ENCODE measurements around the gene PLK3. TPM values are rescaled to one million over a fixed set of nuclear protein-coding genes. Genes with fewer than 3 reads are reported as not detected.
"Not testable (repeated sequence)": the region's sequence is repeated elsewhere in the genome, so short reads cannot be mapped to it uniquely, and the experiment has no call there.

Gene PLK3
- total RNA-seq, 4 donors from 2014 or later: 7.4 to 18.4 (median 13.6) TPM

DNA sequence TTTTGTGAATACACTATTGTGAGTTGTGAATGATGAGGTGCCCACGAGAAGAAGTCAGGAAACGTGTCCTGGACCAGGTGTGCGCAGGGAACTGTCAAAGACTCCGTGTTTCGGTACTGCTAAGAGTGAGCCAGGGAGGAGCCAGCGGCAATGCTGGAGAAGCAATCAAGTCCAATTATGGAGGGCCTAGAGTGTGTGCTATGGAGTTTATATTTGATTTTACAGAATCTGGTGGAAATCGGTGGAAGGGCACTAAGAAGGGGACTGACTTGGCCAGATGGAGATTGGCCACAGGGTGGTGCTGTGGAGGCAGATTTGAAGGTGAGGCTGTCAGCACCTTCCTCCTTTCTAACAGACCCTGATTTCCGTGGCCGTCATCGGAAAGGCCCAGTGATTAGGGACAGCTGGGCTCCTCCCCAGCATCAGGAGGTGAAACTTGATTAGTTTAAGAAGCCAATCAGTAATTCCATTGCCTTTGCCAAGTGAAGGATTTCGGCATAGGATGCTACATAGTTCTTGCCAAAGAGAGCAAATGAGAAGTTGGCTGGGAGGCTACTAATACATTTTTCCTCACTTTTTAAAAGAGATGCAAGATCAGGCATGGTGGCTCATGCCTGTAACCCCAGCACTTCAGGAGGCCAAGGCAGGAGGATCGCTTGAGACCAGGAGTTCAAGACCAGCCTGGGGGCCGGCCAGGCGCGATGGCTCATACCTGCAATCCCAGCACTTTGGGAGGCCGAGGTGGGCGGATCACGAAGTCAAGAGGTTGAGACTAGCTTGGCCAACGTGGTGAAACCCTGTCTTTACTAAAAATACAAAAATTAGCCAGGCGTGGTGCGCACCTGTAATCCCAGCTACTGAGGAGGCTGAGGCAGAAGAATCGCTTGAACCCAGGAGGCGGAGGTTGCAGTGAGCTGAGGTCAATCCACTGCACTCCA, 35.8 kb downstream of the PLK3 start:
- H3K4me1 ChIP-seq: peaks cover 0 to 4% of the 10 kb centered on the region in 2 donors
- H3K9me3 ChIP-seq: no peaks in the 10 kb centered on the region
- no peak overlapping the region for H3K4me3 ChIP-seq (replicated peaks in 1 of 3)
- H3K36me3 ChIP-seq: no peaks in the 10 kb centered on the region
- WGBS, 2 donors: 61 to 62% methylated on average over 23 of the region's 23 CpGs
- DNase-seq: peak; percentile 85 to 91
- H3K27ac ChIP-seq: no peak overlapping the region
- intact Hi-C loops (cut with DNase I): loop anchor here (5.0 kb wide), 2 partner anchors 49 to 461 kb away; partner anchors contain the start of gene BEST4
- TF ChIP-seq POLR2A (IDR thresholded peaks at IDR 0.05): no peak
- TF ChIP-seq, protein P1, sequence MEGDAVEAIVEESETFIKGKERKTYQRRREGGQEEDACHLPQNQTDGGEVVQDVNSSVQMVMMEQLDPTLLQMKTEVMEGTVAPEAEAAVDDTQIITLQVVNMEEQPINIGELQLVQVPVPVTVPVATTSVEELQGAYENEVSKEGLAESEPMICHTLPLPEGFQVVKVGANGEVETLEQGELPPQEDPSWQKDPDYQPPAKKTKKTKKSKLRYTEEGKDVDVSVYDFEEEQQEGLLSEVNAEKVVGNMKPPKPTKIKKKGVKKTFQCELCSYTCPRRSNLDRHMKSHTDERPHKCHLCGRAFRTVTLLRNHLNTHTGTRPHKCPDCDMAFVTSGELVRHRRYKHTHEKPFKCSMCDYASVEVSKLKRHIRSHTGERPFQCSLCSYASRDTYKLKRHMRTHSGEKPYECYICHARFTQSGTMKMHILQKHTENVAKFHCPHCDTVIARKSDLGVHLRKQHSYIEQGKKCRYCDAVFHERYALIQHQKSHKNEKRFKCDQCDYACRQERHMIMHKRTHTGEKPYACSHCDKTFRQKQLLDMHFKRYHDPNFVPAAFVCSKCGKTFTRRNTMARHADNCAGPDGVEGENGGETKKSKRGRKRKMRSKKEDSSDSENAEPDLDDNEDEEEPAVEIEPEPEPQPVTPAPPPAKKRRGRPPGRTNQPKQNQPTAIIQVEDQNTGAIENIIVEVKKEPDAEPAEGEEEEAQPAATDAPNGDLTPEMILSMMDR (IDR thresholded peaks at IDR 0.05): peak; percentile 43 to 86 (median 79)
- H3K27me3 ChIP-seq: no peaks in the 10 kb centered on the region

DNA sequence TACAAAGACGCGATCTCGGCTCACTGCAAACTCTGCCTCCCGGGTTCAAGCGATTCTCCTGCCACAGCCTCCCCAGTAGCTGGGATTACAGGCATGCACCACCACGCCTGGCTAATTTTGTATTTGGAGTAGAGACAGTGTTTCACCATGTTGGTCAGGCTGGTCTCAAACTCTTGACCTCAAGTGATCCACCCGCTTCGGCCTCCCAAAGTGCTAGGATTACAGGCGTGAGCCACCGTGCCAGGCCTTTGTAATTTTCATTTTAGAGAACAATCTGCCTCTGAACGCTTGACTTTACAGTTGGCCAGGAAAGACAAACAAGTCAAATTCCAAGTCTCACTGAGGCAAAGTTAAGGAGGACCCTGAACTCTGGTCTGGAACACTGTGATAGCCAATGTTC, 38.1 kb downstream of the PLK3 start:
- intact Hi-C loops (cut with DNase I): loop anchor here (5.0 kb wide), 2 partner anchors 51 to 459 kb away; partner anchors contain the start of gene BEST4
- H3K4me3 ChIP-seq (replicated peaks in 1 of 3); H3K36me3 ChIP-seq; H3K27me3 ChIP-seq; H3K9me3 ChIP-seq; H3K4me1 ChIP-seq; DNase-seq; H3K27ac ChIP-seq: not testable (repeated sequence)
- WGBS, 2 donors: 85 to 90% methylated on average over 11 of the region's 11 CpGs

DNA sequence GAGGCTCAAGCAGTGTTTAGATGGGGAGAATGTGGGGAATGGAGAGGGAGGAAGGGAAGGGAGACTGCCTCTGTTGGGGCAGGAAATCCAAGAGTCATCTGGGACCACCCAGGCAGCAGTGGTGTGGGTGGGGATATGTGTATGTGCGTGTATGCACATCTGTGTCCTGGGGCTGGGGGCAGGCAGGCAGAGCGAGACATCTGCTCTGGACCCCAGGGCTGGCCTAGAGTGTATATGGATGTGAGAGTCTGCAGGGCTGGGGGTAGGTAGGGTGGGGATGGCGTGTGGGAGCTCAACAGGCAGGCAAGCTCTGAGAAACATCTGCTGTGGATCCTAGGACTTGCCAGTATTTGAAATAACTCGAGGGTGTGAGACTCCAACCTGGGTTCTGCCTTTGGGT, 39.4 kb downstream of the PLK3 start:
- intact Hi-C loops (cut with DNase I): loop anchor here (5.0 kb wide), 2 partner anchors 52 to 458 kb away; partner anchors contain the start of gene BEST4

DNA sequence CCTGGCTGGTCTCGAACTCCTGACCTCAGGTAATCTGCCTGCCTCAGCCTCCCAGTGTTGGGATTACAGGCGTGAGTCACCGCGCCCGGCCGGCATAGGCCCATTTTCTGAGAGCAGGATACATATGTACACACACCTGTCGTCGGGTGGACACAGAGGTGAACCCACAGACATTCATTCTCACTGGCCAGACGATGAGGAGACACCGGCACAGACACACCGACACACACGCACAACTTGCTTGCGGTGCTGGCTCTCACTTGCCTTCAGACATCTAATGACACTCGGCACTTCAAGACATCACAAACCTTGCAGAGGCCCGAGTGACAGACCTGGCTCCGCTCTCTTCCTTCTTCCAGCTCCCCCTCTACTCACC, 42.3 kb downstream of the PLK3 start:
- DNase-seq: no peak
- intact Hi-C loops (cut with DNase I): loop anchor here (5.0 kb wide), 1 partner anchor 170 kb away; the partner anchor contains the start of genes HECTD3 and UROD
- peaks cover 0 to 13% of the 10 kb centered on the region in 2 donors for H3K4me1 ChIP-seq
- TF ChIP-seq POLR2A (IDR thresholded peaks at IDR 0.05): no peak
- TF ChIP-seq, protein P1 (IDR thresholded peaks at IDR 0.05): no peak
- peak overlapping the region; percentile 38 to 48 (median 44) for H3K4me3 ChIP-seq (replicated peaks in 1 of 3)
- no peaks in the 10 kb centered on the region for H3K9me3 ChIP-seq
- no peaks in the 10 kb centered on the region for H3K27me3 ChIP-seq
- 59 to 77% methylated on average over 16 of the region's 16 CpGs for WGBS, 2 donors
- H3K27ac ChIP-seq: peak overlapping the region in 2 of 3 donors; percentile 1 to 17
- H3K36me3 ChIP-seq: no peaks in the 10 kb centered on the region

More for the DNA sequence above, 39.4 kb downstream of the PLK3 start:
- TF ChIP-seq, protein P1 (IDR thresholded peaks at IDR 0.05): no peak
- no peak for TF ChIP-seq POLR2A (IDR thresholded peaks at IDR 0.05)
- H3K4me1 ChIP-seq: peaks cover 0 to 13% of the 10 kb centered on the region in 2 donors
- H3K9me3 ChIP-seq: no peaks in the 10 kb centered on the region
- no peaks in the 10 kb centered on the region for H3K27me3 ChIP-seq
- WGBS, 2 donors: 78 to 80% methylated on average over 4 of the region's 4 CpGs
- no peak for DNase-seq
- H3K4me3 ChIP-seq (replicated peaks in 1 of 3): no peak overlapping the region
- no peaks in the 10 kb centered on the region for H3K36me3 ChIP-seq
- H3K27ac ChIP-seq: no peak overlapping the region

DNA sequence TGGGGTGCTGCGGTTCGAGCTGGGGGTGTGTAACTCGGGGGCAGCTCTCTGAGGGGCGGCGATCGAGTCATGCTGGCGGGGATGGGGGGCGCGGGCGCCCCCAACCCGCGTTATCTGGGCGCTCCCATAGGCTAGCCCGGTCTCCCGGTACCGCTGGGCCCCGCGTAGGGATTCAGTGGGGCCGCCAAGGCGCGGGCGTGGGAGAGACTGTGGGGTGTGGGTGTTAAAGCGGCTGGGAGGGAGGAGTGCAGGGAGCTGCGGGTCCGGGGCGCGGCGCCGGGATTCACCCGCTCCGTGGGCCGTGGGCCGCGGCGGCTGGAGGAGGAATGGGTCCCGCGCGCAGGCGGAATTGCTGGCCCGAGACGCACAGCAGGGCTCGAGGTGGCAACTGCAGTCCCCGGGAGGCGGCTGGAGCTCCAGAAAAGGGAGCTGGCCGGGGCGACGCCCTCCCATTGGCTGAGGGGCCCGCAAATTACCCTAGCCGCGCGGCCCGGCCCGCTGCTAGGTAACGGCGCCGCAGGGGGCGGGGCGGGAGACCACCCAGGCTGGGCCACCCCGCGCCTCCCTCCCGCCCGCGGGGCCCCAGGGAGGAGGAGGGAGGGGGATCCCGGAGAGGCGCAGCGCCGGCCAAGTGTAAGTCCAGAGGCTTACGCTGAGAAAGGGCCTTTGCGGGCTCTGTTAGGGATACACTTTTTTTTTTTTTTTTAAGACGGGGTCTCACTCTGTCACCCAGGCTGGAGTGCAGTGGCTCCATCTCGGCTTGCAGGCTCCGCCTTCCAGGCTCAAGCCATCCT, 42.9 kb downstream of the PLK3 start, which contains the start of gene PTCH2:
PTCH2 (minus strand) TSS at position 392 of the 794 bp plus-strand sequence; CDS start at position 71, 321 bp downstream.
- H3K4me1 ChIP-seq: peaks cover 0 to 13% of the 10 kb centered on the region in 2 donors
- peak; percentile 75 to 84 for DNase-seq
- no peaks in the 10 kb centered on the region for H3K27me3 ChIP-seq
- 2 to 4% methylated on average over 23 to 47 of the region's 72 CpGs for WGBS, 2 donors
- H3K4me3 ChIP-seq (replicated peaks in 1 of 3): peak within 1 kb of the TSS; percentile 38 to 48 (median 44)
- H3K36me3 ChIP-seq: no peaks in the 10 kb centered on the region
- intact Hi-C loops (cut with DNase I): loop anchor here (5.0 kb wide), 1 partner anchor 169 kb away; the partner anchor contains the start of genes HECTD3 and UROD
- peak within 1 kb of the TSS; percentile 1 to 17 (median 8) for H3K27ac ChIP-seq
- TF ChIP-seq, protein P1 (IDR thresholded peaks at IDR 0.05): no peak
- peak in 1 of 2 donors; percentile 51 for TF ChIP-seq POLR2A (IDR thresholded peaks at IDR 0.05)
- no peaks in the 10 kb centered on the region for H3K9me3 ChIP-seq
